ENCODE results near the gene AHDC1. TPM values are rescaled to one million over a fixed set of nuclear protein-coding genes. Genes with fewer than 3 reads are reported as not detected.
"Not testable (repeated sequence)": the region's sequence is repeated elsewhere in the genome, so short reads cannot be mapped to it uniquely, and the experiment has no call there.

Gene AHDC1
- total RNA-seq, 3 donors from 2014 or later, result 13.7 to 58.6 (median 18.7) TPM

GRCh38 chr1:27543284-27543683 is 60.7 kb downstream of the AHDC1 start:
- no peaks in the 10 kb centered on the region for H3K9me3 ChIP-seq
- DNase-seq, result no peak
- intact Hi-C loops (cut with DNase I, micrococcal nuclease), result no loop called here
- no peak overlapping the region for H3K4me3 ChIP-seq
- no peaks in the 10 kb centered on the region for H3K36me3 ChIP-seq (ENCODE audit: low read depth)
- peaks cover 7% of the 10 kb centered on the region for H3K4me1 ChIP-seq (ENCODE audit: low read depth)
- TF ChIP-seq CTCF (IDR thresholded peaks at IDR 0.05), result no peak
- ATAC-seq, result no peak

- intact Hi-C loops (cut with DNase I, micrococcal nuclease), result no loop called here
- H3K9me3 ChIP-seq, result no peaks in the 10 kb centered on the region
- no peak overlapping the region for H3K4me3 ChIP-seq
- no peak for TF ChIP-seq CTCF (IDR thresholded peaks at IDR 0.05)
- ATAC-seq (peak; percentile 84), DNase-seq (peak in 1 of 3 donors; percentile 61)
- H3K36me3 ChIP-seq (ENCODE audit: low read depth), result no peaks in the 10 kb centered on the region
- peaks cover 7% of the 10 kb centered on the region for H3K4me1 ChIP-seq (ENCODE audit: low read depth)
These were observed 61.3 kb downstream of the AHDC1 start for GRCh38 chr1:27542463-27543273.

GRCh38 chr1:27539901-27540861 is 63.8 kb downstream of the AHDC1 start:
- H3K4me1 ChIP-seq (ENCODE audit: low read depth), result peaks cover 18% of the 10 kb centered on the region
- intact Hi-C loops (cut with DNase I, micrococcal nuclease), result no loop called here
- TF ChIP-seq CTCF (IDR thresholded peaks at IDR 0.05), result no peak
- H3K9me3 ChIP-seq, result no peaks in the 10 kb centered on the region
- H3K36me3 ChIP-seq (ENCODE audit: low read depth), result no peaks in the 10 kb centered on the region
- DNase-seq (no peak), ATAC-seq (peak; percentile 17)
- H3K4me3 ChIP-seq, result no peak overlapping the region

GRCh38 chr1:27538793-27539192 is 65.2 kb downstream of the AHDC1 start:
- H3K4me1 ChIP-seq (ENCODE audit: low read depth), result peaks cover 18% of the 10 kb centered on the region
- DNase-seq, result no peak
- H3K4me3 ChIP-seq, result no peak overlapping the region
- H3K9me3 ChIP-seq, result no peaks in the 10 kb centered on the region
- no peaks in the 10 kb centered on the region for H3K36me3 ChIP-seq (ENCODE audit: low read depth)
- ATAC-seq, result no peak
- intact Hi-C loops (cut with DNase I, micrococcal nuclease), result no loop called here
- TF ChIP-seq CTCF (IDR thresholded peaks at IDR 0.05), result no peak

GRCh38 chr1:27538305-27538676 is 65.7 kb downstream of the AHDC1 start:
- H3K36me3 ChIP-seq (ENCODE audit: low read depth); H3K9me3 ChIP-seq; DNase-seq; ATAC-seq; H3K4me3 ChIP-seq; intact Hi-C loops (cut with DNase I, micrococcal nuclease): not testable (repeated sequence)
- H3K4me1 ChIP-seq (ENCODE audit: low read depth), result peaks cover 18% of the 10 kb centered on the region

GRCh38 chr1:27536767-27537166 is 67.2 kb downstream of the AHDC1 start:
- peaks cover 18% of the 10 kb centered on the region for H3K4me1 ChIP-seq (ENCODE audit: low read depth)
- no peaks in the 10 kb centered on the region for H3K36me3 ChIP-seq (ENCODE audit: low read depth)
- H3K9me3 ChIP-seq, result no peaks in the 10 kb centered on the region
- no peak for ATAC-seq
- TF ChIP-seq CTCF (IDR thresholded peaks at IDR 0.05), result no peak
- no peak for DNase-seq
- intact Hi-C loops (cut with DNase I, micrococcal nuclease), result no loop called here
- H3K4me3 ChIP-seq, result no peak overlapping the region
